GM12801 (cell line): ENCODE measurements around the gene ST6GALNAC1.

Experiments used
- TF ChIP-seq, protein P1 (sequence below): IDR thresholded peaks from one replicate; pipeline ENCODE4 v1.5.1; 2011; ENCODE audit warnings: control low read depth; ENCODE audit not compliant: insufficient read length; ENCODE audit errors: extremely low read depth

The ST6GALNAC1 gene

DNA sequence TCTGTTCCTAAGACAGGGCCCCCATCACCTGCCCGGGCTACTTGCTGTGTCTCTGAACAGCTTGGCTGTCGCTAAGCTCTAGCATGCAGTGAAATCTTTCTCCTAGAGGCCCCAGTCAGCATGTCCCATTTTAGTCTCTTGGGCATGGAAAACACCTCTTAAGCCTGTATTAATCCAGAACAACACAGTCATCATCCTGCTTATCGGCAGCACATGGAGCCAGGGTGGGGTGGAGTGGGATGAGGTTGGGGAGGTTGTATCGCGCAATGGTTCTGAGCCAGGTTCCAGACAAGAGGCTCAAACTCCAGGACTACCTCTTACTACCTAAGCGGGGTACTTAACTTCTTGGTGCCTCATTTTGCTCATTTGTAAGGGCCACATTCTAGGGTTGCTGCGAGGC is 65.7 kb downstream of the ST6GALNAC1 start:
- TF ChIP-seq, protein P1, sequence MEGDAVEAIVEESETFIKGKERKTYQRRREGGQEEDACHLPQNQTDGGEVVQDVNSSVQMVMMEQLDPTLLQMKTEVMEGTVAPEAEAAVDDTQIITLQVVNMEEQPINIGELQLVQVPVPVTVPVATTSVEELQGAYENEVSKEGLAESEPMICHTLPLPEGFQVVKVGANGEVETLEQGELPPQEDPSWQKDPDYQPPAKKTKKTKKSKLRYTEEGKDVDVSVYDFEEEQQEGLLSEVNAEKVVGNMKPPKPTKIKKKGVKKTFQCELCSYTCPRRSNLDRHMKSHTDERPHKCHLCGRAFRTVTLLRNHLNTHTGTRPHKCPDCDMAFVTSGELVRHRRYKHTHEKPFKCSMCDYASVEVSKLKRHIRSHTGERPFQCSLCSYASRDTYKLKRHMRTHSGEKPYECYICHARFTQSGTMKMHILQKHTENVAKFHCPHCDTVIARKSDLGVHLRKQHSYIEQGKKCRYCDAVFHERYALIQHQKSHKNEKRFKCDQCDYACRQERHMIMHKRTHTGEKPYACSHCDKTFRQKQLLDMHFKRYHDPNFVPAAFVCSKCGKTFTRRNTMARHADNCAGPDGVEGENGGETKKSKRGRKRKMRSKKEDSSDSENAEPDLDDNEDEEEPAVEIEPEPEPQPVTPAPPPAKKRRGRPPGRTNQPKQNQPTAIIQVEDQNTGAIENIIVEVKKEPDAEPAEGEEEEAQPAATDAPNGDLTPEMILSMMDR: no peak

DNA sequence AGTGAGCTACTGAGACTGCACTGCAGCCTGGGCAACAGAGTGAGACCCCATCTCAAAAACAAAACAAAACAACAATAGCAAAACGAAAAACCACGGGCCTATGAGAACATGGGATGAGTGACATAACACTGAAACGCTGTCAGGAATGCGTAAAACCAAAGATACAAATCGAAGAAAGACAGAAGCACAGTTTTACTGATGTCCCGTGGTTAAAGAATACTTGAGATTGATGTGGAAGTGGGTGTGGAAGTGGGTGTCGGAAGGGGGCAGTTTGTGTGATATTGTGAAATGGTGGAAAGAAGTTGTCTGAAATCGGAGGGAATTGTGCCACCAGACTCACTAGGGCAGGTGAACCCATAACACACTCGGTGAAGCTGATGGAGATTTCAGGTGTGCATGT is 67.4 kb downstream of the ST6GALNAC1 start:
- TF ChIP-seq, protein P1: no peak

DNA sequence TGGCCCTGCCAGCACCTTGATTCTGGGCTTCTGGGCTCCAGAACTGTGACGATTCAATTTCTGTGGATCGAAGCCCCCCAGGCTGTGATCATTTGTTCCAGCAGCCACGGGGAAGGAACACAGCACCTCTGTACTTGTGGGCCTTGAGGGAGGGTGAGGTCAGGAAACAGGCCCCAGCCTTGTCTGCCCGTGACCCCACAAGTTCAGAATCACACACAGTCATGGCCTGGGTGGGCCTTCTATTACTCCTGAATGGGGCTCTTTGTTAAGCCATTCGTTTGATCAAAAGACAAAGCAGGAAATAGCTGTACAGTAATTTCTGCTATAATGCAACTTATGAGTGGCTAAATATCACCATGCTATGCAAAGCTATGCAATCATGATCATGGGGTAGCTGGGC is 68.0 kb downstream of the ST6GALNAC1 start:
- TF ChIP-seq, protein P1: no peak
